ENCODE results near the gene MED22.
"Not testable (repeated sequence)": the region's sequence is repeated elsewhere in the genome, so short reads cannot be mapped to it uniquely, and the experiment has no call there.

MED22 gene

GRCh38 chr9:133331221-133331620 lies 16.7 kb downstream of the MED22 start:
- H3K27me3 ChIP-seq (ENCODE audit: insufficient read depth, low read length), result no peaks in the 10 kb centered on the region
- peaks cover 51% of the 10 kb centered on the region for H3K36me3 ChIP-seq (ENCODE audit: insufficient read depth, low read depth, low read length)
- H3K27ac ChIP-seq (ENCODE audit: low read length), result no peak overlapping the region
- H3K9ac ChIP-seq (ENCODE audit: low read depth, low read length), result no peak overlapping the region
- peaks cover 7% of the 10 kb centered on the region; the same call in 1 of the 2 replicates for H3K4me1 ChIP-seq (ENCODE audit: insufficient read depth, low read length)
- no peak overlapping the region for H3K4me3 ChIP-seq (ENCODE audit: low read length)
- no peaks in the 10 kb centered on the region for H3K9me3 ChIP-seq (ENCODE audit: insufficient read depth, low read depth, low read length)

- H3K4me1 ChIP-seq (ENCODE audit: insufficient read depth, low read length); H3K27me3 ChIP-seq (ENCODE audit: insufficient read depth, low read length); H3K9me3 ChIP-seq (ENCODE audit: insufficient read depth, low read depth, low read length); H3K4me3 ChIP-seq (ENCODE audit: low read length); H3K9ac ChIP-seq (ENCODE audit: low read depth, low read length); H3K27ac ChIP-seq (ENCODE audit: low read length): not testable (repeated sequence)
- H3K36me3 ChIP-seq (ENCODE audit: insufficient read depth, low read depth, low read length), result peaks cover 49% of the 10 kb centered on the region
Measured at GRCh38 chr9:133329306-133330156, 18.4 kb downstream of the MED22 start.

DNA sequence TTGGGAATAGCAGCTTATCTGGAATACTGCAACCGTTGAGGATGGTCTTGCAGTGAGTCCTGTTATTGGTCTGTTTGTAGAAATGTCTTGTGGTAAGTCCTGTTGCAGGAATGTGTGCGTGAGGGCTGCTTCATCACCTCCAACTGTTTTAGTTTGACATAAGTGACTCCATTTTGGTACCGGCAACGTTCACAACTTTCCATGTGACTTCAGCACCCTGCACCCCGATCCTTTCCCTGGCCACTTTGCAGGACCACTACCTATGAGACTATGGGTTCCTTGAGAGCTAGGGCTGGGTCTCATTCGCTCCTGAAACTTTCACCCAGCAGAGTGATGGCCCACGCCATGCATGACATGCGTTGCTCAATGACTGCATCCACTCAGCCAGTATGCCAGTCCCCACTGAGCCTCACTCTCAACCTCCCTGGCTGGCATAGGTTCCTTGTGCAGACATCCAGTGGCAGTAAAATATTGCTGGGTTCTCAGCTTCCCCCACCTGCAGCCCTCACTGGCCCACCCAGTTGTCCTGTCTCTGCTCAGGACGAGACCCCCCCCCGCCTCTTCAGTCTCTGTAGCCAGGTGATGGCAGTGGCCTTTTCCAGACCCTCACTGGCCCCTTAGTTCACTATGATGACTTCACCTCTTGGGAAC lies 20.0 kb downstream of the MED22 start:
- Histone ChIP-seq H3K9ac (ENCODE audit: low read depth, low read length) (no peak overlapping the region), H3K4me3 (ENCODE audit: low read length) (no peak overlapping the region), H3K36me3 (ENCODE audit: insufficient read depth, low read depth, low read length) (peaks cover 33% of the 10 kb centered on the region), H3K27me3 (ENCODE audit: insufficient read depth, low read length) (no peaks in the 10 kb centered on the region), H3K4me1 (ENCODE audit: insufficient read depth, low read length) (no peaks in the 10 kb centered on the region), H3K27ac (ENCODE audit: low read length) (no peak overlapping the region), H3K9me3 (ENCODE audit: insufficient read depth, low read depth, low read length) (peaks cover 14% of the 10 kb centered on the region)

- not testable (repeated sequence) for H3K4me3 ChIP-seq (ENCODE audit: low read length); H3K27me3 ChIP-seq (ENCODE audit: insufficient read depth, low read length); H3K9ac ChIP-seq (ENCODE audit: low read depth, low read length); H3K4me1 ChIP-seq (ENCODE audit: insufficient read depth, low read length); H3K27ac ChIP-seq (ENCODE audit: low read length)
- Histone ChIP-seq H3K36me3 (ENCODE audit: insufficient read depth, low read depth, low read length) (peaks cover 24% of the 10 kb centered on the region), H3K9me3 (ENCODE audit: insufficient read depth, low read depth, low read length) (peaks cover 14% of the 10 kb centered on the region)
Measured at GRCh38 chr9:133327021-133327420, 20.9 kb downstream of the MED22 start.

DNA sequence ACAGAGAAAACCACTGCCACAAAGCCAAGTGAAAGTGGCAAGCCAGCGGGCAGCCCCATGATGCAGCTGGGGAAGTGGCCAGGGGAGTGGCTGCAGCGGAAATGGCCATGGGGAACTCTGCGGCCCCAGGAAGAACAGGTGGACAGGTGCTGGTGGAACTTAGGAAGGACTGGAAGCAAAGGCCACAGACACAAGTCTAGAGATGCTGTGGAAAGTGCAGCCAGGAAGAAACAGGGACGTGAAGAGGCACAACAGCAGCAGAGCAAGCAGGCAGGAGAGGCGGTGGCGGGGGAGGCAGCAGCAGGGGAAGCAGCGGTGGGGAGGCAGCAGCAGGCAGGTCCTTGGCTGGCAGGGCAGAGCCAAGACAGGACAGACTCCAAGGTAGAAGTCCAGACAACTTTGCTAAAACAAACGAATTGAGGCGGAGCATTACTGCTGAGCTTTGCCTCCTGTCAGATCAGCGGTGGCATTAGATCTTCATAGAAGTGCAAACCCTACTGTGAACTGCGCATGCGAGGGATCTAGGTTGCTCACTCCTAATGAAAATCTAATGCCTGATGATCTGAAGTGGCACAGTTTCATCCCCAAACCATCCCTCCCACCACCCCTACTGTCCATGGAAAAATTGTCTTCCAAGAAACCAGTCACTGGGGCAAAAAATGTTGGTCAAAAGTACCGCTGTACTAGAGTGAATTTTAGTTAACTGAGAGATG lies 23.8 kb downstream of the MED22 start:
- no peak overlapping the region for H3K9ac ChIP-seq (ENCODE audit: low read depth, low read length)
- H3K27ac ChIP-seq (ENCODE audit: low read length), result no peak overlapping the region
- H3K27me3 ChIP-seq (ENCODE audit: insufficient read depth, low read length), result no peaks in the 10 kb centered on the region
- H3K4me3 ChIP-seq (ENCODE audit: low read length), result no peak overlapping the region
- no peaks in the 10 kb centered on the region for H3K36me3 ChIP-seq (ENCODE audit: insufficient read depth, low read depth, low read length)
- H3K9me3 ChIP-seq (ENCODE audit: insufficient read depth, low read depth, low read length), result peaks cover 14% of the 10 kb centered on the region
- no peaks in the 10 kb centered on the region for H3K4me1 ChIP-seq (ENCODE audit: insufficient read depth, low read length)

DNA sequence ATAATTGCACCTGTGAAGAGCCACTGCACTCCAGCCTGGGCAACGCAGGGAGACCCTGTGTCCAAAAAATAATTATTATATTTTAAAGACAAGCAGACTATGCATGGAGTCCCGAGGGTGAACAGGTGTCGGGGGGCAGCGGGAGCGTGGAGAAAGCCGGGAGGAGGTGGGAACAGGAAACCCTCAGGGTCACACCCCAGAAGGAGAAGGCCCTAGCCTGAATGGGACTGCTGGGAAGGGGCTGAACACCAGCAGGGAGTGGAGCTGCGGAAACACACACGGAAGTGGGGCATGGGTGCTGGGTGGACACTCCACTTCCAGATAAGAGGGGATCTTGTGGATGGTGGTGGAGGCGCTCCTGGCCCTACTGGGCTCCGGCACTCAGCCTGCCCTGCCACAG lies 24.7 kb downstream of the MED22 start:
- no peaks in the 10 kb centered on the region for H3K27me3 ChIP-seq (ENCODE audit: insufficient read depth, low read length)
- H3K27ac ChIP-seq (ENCODE audit: low read length), result no peak overlapping the region
- H3K9ac ChIP-seq (ENCODE audit: low read depth, low read length), result no peak overlapping the region

DNA sequence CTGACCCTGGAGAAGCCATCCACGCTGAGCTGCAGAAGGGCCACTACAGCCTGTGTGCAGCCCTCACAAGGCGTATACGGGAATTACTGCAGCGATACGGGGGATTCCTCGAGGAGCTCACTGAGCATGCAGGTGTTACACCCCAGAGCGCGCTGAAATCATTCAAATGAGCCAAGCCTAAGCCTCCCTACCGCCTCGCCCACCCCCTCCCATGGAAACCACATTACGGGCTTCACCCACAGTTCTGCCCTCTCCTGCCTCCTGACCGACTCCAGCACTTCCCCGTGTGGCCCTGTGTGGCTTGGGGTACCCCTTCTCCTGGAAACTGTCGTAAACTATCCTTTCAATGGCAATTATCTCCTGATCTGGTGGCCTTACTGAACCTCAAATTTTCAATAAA lies 25.2 kb downstream of the MED22 start:
- Histone ChIP-seq H3K27me3 (ENCODE audit: insufficient read depth, low read length) (no peaks in the 10 kb centered on the region), H3K27ac (ENCODE audit: low read length) (no peak overlapping the region), H3K9ac (ENCODE audit: low read depth, low read length) (no peak overlapping the region), H3K4me3 (ENCODE audit: low read length) (no peak overlapping the region), H3K9me3 (ENCODE audit: insufficient read depth, low read depth, low read length) (peaks cover 14% of the 10 kb centered on the region), H3K36me3 (ENCODE audit: insufficient read depth, low read depth, low read length) (no peaks in the 10 kb centered on the region), H3K4me1 (ENCODE audit: insufficient read depth, low read length) (no peaks in the 10 kb centered on the region)

More for the DNA sequence above, 24.7 kb downstream of the MED22 start:
- Histone ChIP-seq H3K4me1 (ENCODE audit: insufficient read depth, low read length) (no peaks in the 10 kb centered on the region), H3K4me3 (ENCODE audit: low read length) (no peak overlapping the region), H3K9me3 (ENCODE audit: insufficient read depth, low read depth, low read length) (peaks cover 14% of the 10 kb centered on the region), H3K36me3 (ENCODE audit: insufficient read depth, low read depth, low read length) (no peaks in the 10 kb centered on the region)

DNA sequence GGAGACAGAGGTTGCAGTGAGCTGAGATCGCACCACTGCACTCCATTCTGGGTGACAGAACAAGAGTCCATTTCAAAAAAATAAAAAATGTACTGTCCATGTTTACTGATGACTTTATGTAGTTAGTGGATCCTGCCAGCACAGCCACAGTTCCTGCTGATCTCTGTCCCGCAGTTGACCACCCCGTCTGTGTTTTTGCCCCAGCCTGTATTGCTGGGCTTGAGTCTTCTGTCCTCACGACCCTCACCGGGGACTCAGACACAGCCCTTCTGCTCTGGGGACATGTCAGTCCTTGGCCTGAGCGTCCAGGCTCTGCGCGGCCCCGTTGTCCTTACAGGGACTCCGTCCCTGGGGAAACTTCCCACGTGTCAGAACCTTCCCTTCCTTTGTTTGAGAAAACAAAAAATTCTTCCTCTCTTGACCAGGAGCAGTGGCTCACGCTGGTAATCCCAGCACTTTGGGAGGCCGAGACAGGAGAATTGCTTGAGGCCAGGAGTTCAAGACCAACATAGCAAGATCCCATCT lies 26.5 kb downstream of the MED22 start:
- H3K27ac ChIP-seq (ENCODE audit: low read length), result no peak overlapping the region
- H3K4me3 ChIP-seq (ENCODE audit: low read length), result no peak overlapping the region
- no peaks in the 10 kb centered on the region for H3K27me3 ChIP-seq (ENCODE audit: insufficient read depth, low read length)
- no peak overlapping the region for H3K9ac ChIP-seq (ENCODE audit: low read depth, low read length)
- peaks cover 14% of the 10 kb centered on the region for H3K9me3 ChIP-seq (ENCODE audit: insufficient read depth, low read depth, low read length)
- no peaks in the 10 kb centered on the region for H3K4me1 ChIP-seq (ENCODE audit: insufficient read depth, low read length)
- no peaks in the 10 kb centered on the region for H3K36me3 ChIP-seq (ENCODE audit: insufficient read depth, low read depth, low read length)

- H3K4me3 ChIP-seq (ENCODE audit: low read length), result no peak overlapping the region
- no peak overlapping the region for H3K9ac ChIP-seq (ENCODE audit: low read depth, low read length)
- H3K27ac ChIP-seq (ENCODE audit: low read length), result no peak overlapping the region
- H3K4me1 ChIP-seq (ENCODE audit: insufficient read depth, low read length), result no peaks in the 10 kb centered on the region
- H3K27me3 ChIP-seq (ENCODE audit: insufficient read depth, low read length), result no peaks in the 10 kb centered on the region
- no peaks in the 10 kb centered on the region for H3K36me3 ChIP-seq (ENCODE audit: insufficient read depth, low read depth, low read length)
- peaks cover 14% of the 10 kb centered on the region for H3K9me3 ChIP-seq (ENCODE audit: insufficient read depth, low read depth, low read length)
Measured at GRCh38 chr9:133320421-133320881, 27.5 kb downstream of the MED22 start.

GRCh38 chr9:133317551-133317950 lies 30.4 kb downstream of the MED22 start:
- H3K27ac ChIP-seq (ENCODE audit: low read length); H3K9me3 ChIP-seq (ENCODE audit: insufficient read depth, low read depth, low read length); H3K27me3 ChIP-seq (ENCODE audit: insufficient read depth, low read length); H3K36me3 ChIP-seq (ENCODE audit: insufficient read depth, low read depth, low read length); H3K9ac ChIP-seq (ENCODE audit: low read depth, low read length); H3K4me3 ChIP-seq (ENCODE audit: low read length); H3K4me1 ChIP-seq (ENCODE audit: insufficient read depth, low read length): not testable (repeated sequence)

- no peaks in the 10 kb centered on the region for H3K4me1 ChIP-seq (ENCODE audit: insufficient read depth, low read length)
- no peaks in the 10 kb centered on the region for H3K9me3 ChIP-seq (ENCODE audit: insufficient read depth, low read depth, low read length)
- H3K36me3 ChIP-seq (ENCODE audit: insufficient read depth, low read depth, low read length), result no peaks in the 10 kb centered on the region
- H3K4me3 ChIP-seq (ENCODE audit: low read length), result no peak overlapping the region
- no peak overlapping the region for H3K27ac ChIP-seq (ENCODE audit: low read length)
- H3K9ac ChIP-seq (ENCODE audit: low read depth, low read length), result no peak overlapping the region
- H3K27me3 ChIP-seq (ENCODE audit: insufficient read depth, low read length), result no peaks in the 10 kb centered on the region
Measured at GRCh38 chr9:133315997-133316396, 31.9 kb downstream of the MED22 start.
